ENCODE measurements around the gene C8G.

DNA sequence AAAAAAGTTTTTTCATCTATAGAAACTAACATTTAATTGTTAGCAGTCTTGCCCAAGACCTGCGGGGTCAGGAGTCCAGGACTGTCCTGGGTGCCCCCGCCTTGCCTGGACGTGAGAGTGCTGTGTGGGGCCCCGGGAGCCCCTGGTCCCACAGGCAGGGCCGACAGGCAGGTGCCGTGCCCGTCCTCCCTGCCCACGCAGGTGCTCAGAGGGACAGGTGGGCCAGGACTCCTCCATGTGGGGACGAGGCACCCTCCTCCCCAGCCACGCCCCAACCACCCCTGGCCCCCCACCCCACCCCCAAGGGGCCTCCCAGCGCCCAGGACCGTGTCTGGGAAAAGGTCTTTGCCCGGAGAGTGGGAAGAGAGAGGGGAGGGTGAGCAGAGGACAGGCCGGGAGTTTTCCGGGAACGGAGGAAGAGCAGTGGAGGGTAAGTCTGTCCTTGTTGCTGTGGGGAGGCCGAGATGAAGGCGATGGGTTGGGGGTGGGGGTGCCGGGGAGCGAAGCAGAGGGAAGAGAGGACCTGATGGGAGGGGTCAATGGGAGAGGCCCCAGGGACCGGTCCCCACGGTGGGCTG is 4.3 kb downstream of the C8G start:
- no peak for TF ChIP-seq HDGF (IDR thresholded peaks at IDR 0.05; ENCODE audit: borderline replicate concordance)
- no peak for TF ChIP-seq SP1 (IDR thresholded peaks at IDR 0.05)
- TF ChIP-seq CTBP1 (IDR thresholded peaks at IDR 0.05; ENCODE audit: borderline replicate concordance): no peak
- no peak for TF ChIP-seq L3MBTL2 (conservative IDR thresholded peaks at IDR 0.05)
- TF ChIP-seq BHLHE40 (IDR thresholded peaks at IDR 0.05; ENCODE audit: borderline replicate concordance): no peak
- TF ChIP-seq FOXM1 (IDR thresholded peaks at IDR 0.05; ENCODE audit: borderline replicate concordance): no peak
- TF ChIP-seq LEF1 (IDR thresholded peaks at IDR 0.05; ENCODE audit: borderline replicate concordance): no peak

All from HEK293T (cell line).